ENCODE data around the gene RNASE7. TPM values are rescaled to one million over a fixed set of nuclear protein-coding genes. Genes with fewer than 3 reads are reported as not detected.

The RNASE7 gene
- total RNA-seq, 1 donor from 2014 or later: not detected

- H3K4me1 ChIP-seq (ENCODE audit: insufficient read depth, low read length): no peaks in the 10 kb centered on the region
- H3K36me3 Mint-ChIP-seq (ENCODE audit: low read depth, unreplicated experiment): no peaks in the 10 kb centered on the region
- H2AFZ ChIP-seq (ENCODE audit: low read depth, low read length): no peak within 1 kb of the TSS
- no peak within 1 kb of the TSS for H3K9ac ChIP-seq (ENCODE audit: low read length)
- no peak within 1 kb of the TSS for H3K4me3 Mint-ChIP-seq (ENCODE audit: unreplicated experiment)
- H4K20me1 ChIP-seq (ENCODE audit: insufficient read depth, low read length): no peaks in the 10 kb centered on the region
- no peaks in the 10 kb centered on the region for H3K36me3 ChIP-seq (ENCODE audit: insufficient read depth, low read length)
- no peak within 1 kb of the TSS for H3K27ac ChIP-seq (ENCODE audit: low read depth, low read length)
- peaks cover 6% of the 10 kb centered on the region for H3K9me3 Mint-ChIP-seq (ENCODE audit: unreplicated experiment)
- no peak within 1 kb of the TSS for H3K4me3 ChIP-seq (ENCODE audit: insufficient read depth, low read depth, low read length)
- no peak for DNase-seq (ENCODE audit: low read depth)
- no peaks in the 10 kb centered on the region for H3K9me3 ChIP-seq (ENCODE audit: insufficient read depth, low read depth, low read length)
- no peak for TF ChIP-seq CTCF (IDR thresholded peaks at IDR 0.05; ENCODE audit: insufficient read depth, low read depth, low read length)
- no peak for TF ChIP-seq EZH2 (IDR thresholded peaks at IDR 0.05; ENCODE audit: insufficient read depth, low read length)
- peaks cover 54% of the 10 kb centered on the region for H3K27me3 Mint-ChIP-seq (ENCODE audit: low read depth, unreplicated experiment)
- no peak within 1 kb of the TSS for H3K4me2 ChIP-seq (ENCODE audit: low read length)
- H3K27me3 ChIP-seq (ENCODE audit: insufficient read depth, low read length): peaks cover 13% of the 10 kb centered on the region
- no peak within 1 kb of the TSS for H3K27ac Mint-ChIP-seq (ENCODE audit: unreplicated experiment)
- no peak for FAIRE-seq
- no peaks in the 10 kb centered on the region for H3K79me2 ChIP-seq (ENCODE audit: insufficient read depth, low read length)
- peaks cover 12% of the 10 kb centered on the region for H3K4me1 Mint-ChIP-seq (ENCODE audit: low read depth, unreplicated experiment)
These were observed 7.5 kb upstream of the RNASE7 start, which contains the start of gene RNASE13 for GRCh38 chr14:21034707-21035106. TSS of gene RNASE13 (minus strand) at chr14:21034807. CDS start at chr14:21034288, 519 bp downstream.

GRCh38 chr14:21036751-21037150, 5.4 kb upstream of the RNASE7 start:
- Histone ChIP-seq H3K27ac (ENCODE audit: low read depth, low read length) (no peak overlapping the region), H3K36me3 (ENCODE audit: insufficient read depth, low read length) (no peaks in the 10 kb centered on the region), H3K4me2 (ENCODE audit: low read length) (no peak overlapping the region), H3K79me2 (ENCODE audit: insufficient read depth, low read length) (no peaks in the 10 kb centered on the region), H3K27me3 (ENCODE audit: insufficient read depth, low read length) (peaks cover 13% of the 10 kb centered on the region), H2AFZ (ENCODE audit: low read depth, low read length) (no peak overlapping the region), H4K20me1 (ENCODE audit: insufficient read depth, low read length) (no peaks in the 10 kb centered on the region), H3K9ac (ENCODE audit: low read length) (no peak overlapping the region), H3K9me3 (ENCODE audit: insufficient read depth, low read depth, low read length) (no peaks in the 10 kb centered on the region), H3K4me3 (ENCODE audit: insufficient read depth, low read depth, low read length) (no peak overlapping the region), H3K4me1 (ENCODE audit: insufficient read depth, low read length) (no peaks in the 10 kb centered on the region)
- no peaks in the 10 kb centered on the region for H3K9me3 Mint-ChIP-seq (ENCODE audit: unreplicated experiment)
- DNase-seq (ENCODE audit: low read depth): no peak
- no peak overlapping the region for H3K27ac Mint-ChIP-seq (ENCODE audit: unreplicated experiment)
- no peak for FAIRE-seq
- no peak overlapping the region for H3K4me3 Mint-ChIP-seq (ENCODE audit: unreplicated experiment)
- peaks cover 39% of the 10 kb centered on the region for H3K27me3 Mint-ChIP-seq (ENCODE audit: low read depth, unreplicated experiment)
- TF ChIP-seq CTCF (IDR thresholded peaks at IDR 0.05; ENCODE audit: insufficient read depth, low read depth, low read length): no peak
- TF ChIP-seq EZH2 (IDR thresholded peaks at IDR 0.05; ENCODE audit: insufficient read depth, low read length): no peak
- no peaks in the 10 kb centered on the region for H3K36me3 Mint-ChIP-seq (ENCODE audit: low read depth, unreplicated experiment)
- H3K4me1 Mint-ChIP-seq (ENCODE audit: low read depth, unreplicated experiment): peaks cover 29% of the 10 kb centered on the region

GRCh38 chr14:21037156-21037555, 5.0 kb upstream of the RNASE7 start:
- TF ChIP-seq EZH2 (IDR thresholded peaks at IDR 0.05; ENCODE audit: insufficient read depth, low read length): no peak
- no peak for TF ChIP-seq CTCF (IDR thresholded peaks at IDR 0.05; ENCODE audit: insufficient read depth, low read depth, low read length)
- H3K27ac Mint-ChIP-seq (ENCODE audit: unreplicated experiment): no peak overlapping the region

More at GRCh38 chr14:21037156-21037555, 5.0 kb upstream of the RNASE7 start:
- no peak for FAIRE-seq
- no peaks in the 10 kb centered on the region for H3K4me1 ChIP-seq (ENCODE audit: insufficient read depth, low read length)
- H3K9me3 ChIP-seq (ENCODE audit: insufficient read depth, low read depth, low read length): no peaks in the 10 kb centered on the region
- no peak overlapping the region for H3K4me3 ChIP-seq (ENCODE audit: insufficient read depth, low read depth, low read length)
- H3K9ac ChIP-seq (ENCODE audit: low read length): no peak overlapping the region
- H3K79me2 ChIP-seq (ENCODE audit: insufficient read depth, low read length): no peaks in the 10 kb centered on the region
- H3K36me3 Mint-ChIP-seq (ENCODE audit: low read depth, unreplicated experiment): no peaks in the 10 kb centered on the region
- H4K20me1 ChIP-seq (ENCODE audit: insufficient read depth, low read length): no peaks in the 10 kb centered on the region
- H2AFZ ChIP-seq (ENCODE audit: low read depth, low read length): no peak overlapping the region
- H3K27ac ChIP-seq (ENCODE audit: low read depth, low read length): no peak overlapping the region
- no peaks in the 10 kb centered on the region for H3K9me3 Mint-ChIP-seq (ENCODE audit: unreplicated experiment)
- peaks cover 11% of the 10 kb centered on the region for H3K27me3 ChIP-seq (ENCODE audit: insufficient read depth, low read length)
- H3K4me3 Mint-ChIP-seq (ENCODE audit: unreplicated experiment): no peak overlapping the region
- no peaks in the 10 kb centered on the region for H3K36me3 ChIP-seq (ENCODE audit: insufficient read depth, low read length)
- H3K4me2 ChIP-seq (ENCODE audit: low read length): no peak overlapping the region
- DNase-seq (ENCODE audit: low read depth): no peak
- peaks cover 32% of the 10 kb centered on the region for H3K4me1 Mint-ChIP-seq (ENCODE audit: low read depth, unreplicated experiment)
- peaks cover 37% of the 10 kb centered on the region for H3K27me3 Mint-ChIP-seq (ENCODE audit: low read depth, unreplicated experiment)

Data from astrocyte (in vitro differentiated cells and primary cell).